SW480 (cell line): ENCODE measurements around the gene NPSR1.
"Not testable (repeated sequence)": the region's sequence is repeated elsewhere in the genome, so short reads cannot be mapped to it uniquely, and the experiment has no call there.

ENCODE experiments used
- DNase-seq: peaks from one replicate; pipeline ENCODE4 v3.0.0-alpha.2; 2016; ENCODE audit warnings: low spot score

The NPSR1 gene

DNA sequence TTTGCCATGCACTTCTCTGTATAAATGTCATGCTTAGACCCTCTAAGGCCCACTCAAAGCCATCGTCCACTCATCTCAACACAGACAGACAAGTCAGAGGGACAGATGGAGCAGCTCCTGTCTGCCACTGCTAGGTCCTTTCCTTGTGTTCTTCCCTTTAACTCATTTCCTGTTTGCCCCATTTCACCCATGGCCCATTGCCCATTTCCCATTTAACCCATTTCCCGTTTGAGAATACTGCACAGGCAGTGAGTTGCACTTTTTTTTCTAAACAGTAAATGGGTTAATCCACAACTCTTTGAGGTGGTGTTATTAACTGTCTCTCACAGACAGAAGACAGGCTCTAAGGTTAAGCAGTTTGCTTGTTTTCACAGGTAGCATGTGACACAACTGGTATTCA lies 179.3 kb downstream of the NPSR1 start:
- DNase-seq = no peak

- DNase-seq = peak; percentile 57
These were observed 179.8 kb downstream of the NPSR1 start for GRCh38 chr7:34837801-34838201.

- no peak for DNase-seq
These were observed 180.3 kb downstream of the NPSR1 start for GRCh38 chr7:34838329-34838728.

DNA sequence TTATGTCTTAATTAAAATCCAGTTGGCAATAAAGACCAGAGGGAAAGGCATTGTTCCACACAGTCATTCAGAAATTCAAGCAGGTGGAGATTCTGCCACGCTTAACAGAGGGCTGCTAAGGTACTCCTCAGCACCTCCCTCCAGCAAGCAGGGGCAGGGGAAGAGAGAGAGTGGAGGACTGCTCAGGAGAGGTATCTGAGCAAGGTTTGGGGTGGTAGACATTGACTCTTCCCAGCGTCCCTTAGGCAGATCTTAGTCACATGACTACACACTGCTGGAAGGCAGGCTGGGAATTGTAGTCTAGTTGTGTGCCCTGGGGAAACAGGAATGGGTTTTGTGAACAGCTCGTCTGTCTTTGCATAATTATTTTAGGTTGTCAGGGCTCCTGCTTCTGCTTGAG lies 181.6 kb downstream of the NPSR1 start:
- DNase-seq = no peak

DNA sequence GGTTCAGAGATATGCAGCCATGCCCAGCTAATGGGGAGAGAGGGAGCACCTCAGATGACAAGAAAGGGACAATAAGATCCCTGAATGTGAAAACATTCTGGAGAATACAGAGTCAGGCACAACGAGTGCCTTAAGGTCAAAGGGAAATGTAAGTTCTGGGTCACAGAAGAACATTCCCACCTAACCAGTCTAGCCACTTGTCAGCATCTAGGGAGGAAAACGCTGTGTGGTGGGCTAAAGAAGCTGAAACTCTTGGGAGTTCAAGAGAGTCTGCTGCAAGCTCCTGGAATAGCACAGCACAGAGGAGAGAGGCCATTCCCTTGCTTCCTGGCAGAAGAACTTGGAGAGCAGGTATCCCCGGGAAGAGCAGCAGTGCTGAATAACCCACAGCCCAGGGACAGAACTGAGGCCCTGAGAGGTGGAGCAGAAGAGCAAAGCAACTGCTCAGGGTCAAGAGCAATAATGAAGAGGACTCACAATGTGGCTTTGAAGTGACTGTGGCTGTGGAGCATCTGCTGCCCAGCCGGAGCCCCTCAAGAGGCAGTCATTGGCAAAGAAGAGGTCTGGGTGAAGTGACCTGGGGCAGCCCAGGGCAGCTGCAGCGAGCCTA lies 182.3 kb downstream of the NPSR1 start:
- no peak for DNase-seq

- DNase-seq = no peak
These were observed 183.3 kb downstream of the NPSR1 start for GRCh38 chr7:34841326-34841725.

GRCh38 chr7:34842782-34843181 lies 184.8 kb downstream of the NPSR1 start:
- no peak for DNase-seq

DNA sequence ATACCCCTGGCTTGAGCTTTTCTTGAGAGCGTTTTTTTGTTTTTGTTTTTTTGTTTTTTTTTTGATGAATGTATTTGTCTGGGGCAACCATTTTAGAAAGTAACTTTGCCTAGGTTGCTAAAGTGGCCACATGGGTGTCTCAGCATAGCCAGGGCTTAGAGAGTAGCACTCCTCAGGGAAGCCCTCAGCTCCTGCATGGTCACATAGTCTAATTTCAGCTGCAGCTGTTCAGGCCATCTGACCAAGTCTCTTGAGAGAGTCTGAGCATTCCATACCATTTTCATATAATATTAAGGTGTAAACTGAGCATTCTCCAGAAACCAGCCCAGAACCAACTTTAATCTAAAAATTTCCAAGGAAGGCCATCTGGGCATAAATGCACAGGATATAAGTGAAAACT lies 186.4 kb downstream of the NPSR1 start:
- no peak for DNase-seq

DNA sequence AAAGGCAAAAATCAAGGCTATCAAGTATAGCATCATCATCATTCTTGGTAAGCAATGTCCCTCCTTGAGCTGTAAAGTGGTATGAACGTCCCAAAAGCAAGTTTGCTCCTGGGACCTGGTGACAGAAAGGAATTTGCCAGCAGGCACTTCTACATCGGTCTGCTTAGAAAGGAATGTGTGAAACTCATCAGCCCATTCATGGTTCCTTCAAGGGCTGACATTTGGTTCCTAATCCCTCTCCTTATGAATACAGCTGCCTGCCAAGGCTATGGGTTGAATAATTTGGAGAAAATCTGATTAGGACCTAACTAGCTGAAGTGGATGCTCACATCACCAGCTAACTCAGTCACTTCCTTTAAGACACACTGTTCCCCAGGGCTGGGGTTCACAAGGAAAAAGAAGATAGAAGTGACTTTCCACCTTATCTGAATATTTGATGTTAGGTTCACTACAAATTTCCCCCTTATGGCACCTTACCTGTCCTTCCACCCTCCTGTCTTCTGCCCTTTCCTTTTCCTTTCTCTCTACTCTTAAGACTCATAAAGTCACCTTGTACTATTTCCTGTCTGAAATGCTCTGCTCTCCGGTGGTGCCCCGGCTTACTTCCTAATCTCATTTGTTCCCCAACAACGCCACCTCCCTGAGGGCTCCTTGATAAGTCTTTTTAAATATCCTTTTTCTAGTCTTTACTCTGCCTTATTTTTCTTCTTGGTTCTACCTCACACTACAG lies 187.1 kb downstream of the NPSR1 start:
- no peak for DNase-seq

DNA sequence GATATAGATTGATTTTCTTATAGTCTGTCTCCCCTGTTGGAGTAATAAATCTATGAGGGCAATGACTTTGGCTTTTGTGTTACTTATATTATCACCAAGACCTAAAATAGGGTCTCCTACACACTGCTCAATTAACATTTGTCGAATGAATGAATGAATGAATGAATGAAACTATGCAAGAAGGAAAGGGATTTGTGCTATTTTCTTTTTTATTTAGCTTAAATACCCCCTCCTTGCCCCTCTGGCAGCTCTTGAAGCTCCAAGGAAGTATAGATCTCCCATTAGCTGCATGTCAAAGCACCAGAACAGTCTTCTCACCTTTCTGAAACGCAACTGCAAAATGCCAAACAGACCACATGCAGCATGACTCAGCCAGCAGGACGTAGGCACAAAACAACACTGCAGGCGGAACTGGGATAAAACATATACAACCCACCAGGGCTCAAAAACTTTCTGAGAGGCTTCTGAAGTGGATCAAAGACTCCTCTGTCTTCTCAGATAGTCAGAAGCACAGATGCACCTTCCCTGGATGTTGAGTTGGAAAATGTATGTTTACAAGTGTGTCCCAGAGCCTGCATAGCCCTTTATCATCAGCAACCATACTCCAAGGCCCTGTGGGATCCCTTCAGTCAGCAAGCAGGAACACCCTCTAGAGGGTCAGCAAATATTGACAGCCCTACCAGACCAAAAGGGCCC lies 187.8 kb downstream of the NPSR1 start:
- DNase-seq = peak; percentile 71

DNA sequence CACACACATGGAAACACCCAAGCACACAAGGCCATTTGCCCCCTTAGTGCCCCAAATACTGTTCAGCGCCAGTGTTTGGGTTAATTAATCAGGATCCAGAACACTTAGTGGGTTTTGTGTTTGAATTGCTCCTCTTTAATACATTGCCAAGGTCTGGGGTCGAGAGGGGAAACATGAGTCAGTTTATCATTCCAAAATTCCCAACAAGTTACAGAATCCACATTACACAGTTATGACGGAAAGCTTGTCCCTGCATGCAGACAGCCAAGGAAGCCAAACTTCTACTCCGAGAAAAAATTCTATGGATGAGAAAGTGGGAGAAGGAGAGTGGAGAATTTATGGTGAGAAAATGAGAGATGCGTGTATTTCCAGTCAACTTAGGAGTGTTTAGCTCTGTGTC lies 189.0 kb downstream of the NPSR1 start:
- no peak for DNase-seq

GRCh38 chr7:34848670-34849069 lies 190.7 kb downstream of the NPSR1 start:
- no peak for DNase-seq

- DNase-seq = peak; percentile 21
These were observed 191.3 kb downstream of the NPSR1 start for GRCh38 chr7:34849163-34849960.

GRCh38 chr7:34849986-34850385 lies 192.0 kb downstream of the NPSR1 start:
- no peak for DNase-seq

- DNase-seq = no peak
These were observed 192.7 kb downstream of the NPSR1 start for GRCh38 chr7:34850681-34851080.

DNA sequence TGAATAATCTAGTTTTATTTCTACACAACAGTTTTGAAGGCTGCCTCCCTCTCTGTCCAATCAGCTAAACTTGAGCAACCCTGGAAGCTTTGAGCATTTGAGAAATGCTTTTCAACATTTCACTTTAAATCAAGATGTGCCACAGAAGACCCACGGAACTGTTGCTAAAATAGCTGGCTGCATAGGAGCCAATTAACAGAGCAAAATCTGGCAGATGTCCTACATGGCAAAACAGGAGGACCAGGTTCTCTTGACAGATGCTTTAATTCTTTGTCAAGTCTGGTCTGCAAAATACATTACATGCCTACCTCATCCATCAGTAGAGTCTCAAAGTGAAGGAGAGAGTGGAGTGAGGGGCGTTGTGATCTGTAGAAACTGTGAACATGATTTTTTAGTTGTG lies 193.4 kb downstream of the NPSR1 start:
- DNase-seq = no peak

DNA sequence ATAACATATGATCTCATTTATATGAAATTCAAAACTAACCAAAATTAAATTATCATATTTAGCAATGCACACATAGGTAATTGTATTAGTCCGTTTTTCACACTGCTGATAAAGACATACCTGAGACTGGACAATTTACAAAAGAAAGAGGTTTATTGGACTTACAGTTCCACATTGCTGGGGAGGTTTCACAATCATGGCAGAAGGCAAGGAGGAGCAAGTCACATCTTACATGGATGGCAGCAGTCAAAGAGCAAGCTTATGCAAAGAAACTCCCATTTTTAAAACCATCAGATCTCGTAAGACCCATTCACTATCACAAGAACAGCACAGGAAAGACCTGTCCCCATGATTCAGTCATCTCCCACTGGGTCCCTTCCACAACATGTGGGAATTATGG lies 200.4 kb downstream of the NPSR1 start:
- not testable (repeated sequence) for DNase-seq

DNA sequence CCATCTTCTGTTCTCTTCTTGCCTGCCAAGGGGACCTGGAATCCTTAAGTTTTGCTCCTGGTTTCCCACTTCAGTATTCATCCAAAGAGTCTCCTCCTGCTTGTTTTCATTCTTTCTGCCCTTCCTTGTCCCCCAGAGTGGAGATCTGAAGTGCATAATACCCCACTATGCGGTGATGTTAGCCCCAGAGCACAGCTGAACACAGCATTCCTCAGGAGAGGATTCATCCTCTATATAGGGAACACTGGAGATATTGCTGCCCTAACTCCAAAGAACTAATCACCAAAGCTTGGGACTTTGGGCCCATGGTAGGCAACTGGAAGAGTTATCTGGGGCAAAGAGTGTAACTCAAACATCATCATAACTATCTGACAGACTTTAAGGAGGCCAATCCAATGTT lies 201.3 kb downstream of the NPSR1 start:
- DNase-seq = not testable (repeated sequence)

DNA sequence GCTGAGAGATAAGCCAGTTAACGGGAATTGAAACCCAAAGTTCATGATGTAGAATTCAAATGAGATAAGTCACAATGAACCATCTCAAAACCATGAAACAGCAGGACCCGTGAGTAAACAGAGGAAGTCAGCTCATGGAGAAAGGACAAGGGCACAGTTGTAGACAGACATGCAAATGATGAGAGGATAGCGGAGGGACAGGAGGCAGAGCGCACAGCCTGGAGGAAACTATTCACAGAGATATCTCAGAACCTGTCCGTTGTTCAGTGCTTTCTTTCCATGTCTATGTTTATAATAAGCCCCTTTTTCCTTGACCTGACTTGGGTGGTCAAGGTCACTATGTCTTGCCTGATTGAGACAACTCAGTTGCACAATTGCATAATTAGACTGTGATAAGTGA lies 208.2 kb downstream of the NPSR1 start:
- DNase-seq = not testable (repeated sequence)

GRCh38 chr7:34867341-34867740 lies 209.3 kb downstream of the NPSR1 start:
- not testable (repeated sequence) for DNase-seq

DNA sequence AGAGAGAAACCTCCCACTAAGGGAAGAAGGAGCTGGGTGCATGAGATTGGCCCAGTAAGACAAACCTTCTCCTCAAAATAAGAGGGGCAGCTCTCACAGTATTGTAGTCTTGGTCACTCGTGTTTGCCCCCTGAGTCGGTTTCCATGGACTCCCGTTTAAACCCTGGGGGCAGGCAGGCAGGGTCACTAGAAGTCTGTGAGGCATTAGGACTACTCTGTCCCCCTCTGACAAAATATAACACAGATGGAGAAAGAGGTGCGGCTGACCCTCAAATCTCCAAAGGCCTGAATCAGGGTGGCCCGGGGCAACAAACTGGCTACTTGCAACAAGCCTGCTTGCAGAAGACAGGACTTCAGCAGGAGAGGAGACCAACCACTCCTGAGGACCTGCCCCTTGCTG lies 210.6 kb downstream of the NPSR1 start:
- DNase-seq = not testable (repeated sequence)

GRCh38 chr7:34869057-34869456 lies 211.0 kb downstream of the NPSR1 start:
- no peak for DNase-seq
